HG03159 (cell line): ENCODE measurements around the gene C19orf85.
"Not testable (repeated sequence)": the region's sequence is repeated elsewhere in the genome, so short reads cannot be mapped to it uniquely, and the experiment has no call there.

ENCODE experiments used
- ATAC-seq: cut with Tn5 transposase; IDR thresholded peaks from one replicate; pipeline ENCODE4 v1.9.1; 2021; ENCODE audit warnings: mild to moderate bottlenecking, moderate library complexity; ENCODE audit not compliant: unreplicated experiment

Gene C19orf85

GRCh38 chr19:55459950-55460657, 4.4 kb downstream of the C19orf85 start:
- no peak for ATAC-seq

- no peak for ATAC-seq
Measured at GRCh38 chr19:55459551-55459949, 5.0 kb downstream of the C19orf85 start.

DNA sequence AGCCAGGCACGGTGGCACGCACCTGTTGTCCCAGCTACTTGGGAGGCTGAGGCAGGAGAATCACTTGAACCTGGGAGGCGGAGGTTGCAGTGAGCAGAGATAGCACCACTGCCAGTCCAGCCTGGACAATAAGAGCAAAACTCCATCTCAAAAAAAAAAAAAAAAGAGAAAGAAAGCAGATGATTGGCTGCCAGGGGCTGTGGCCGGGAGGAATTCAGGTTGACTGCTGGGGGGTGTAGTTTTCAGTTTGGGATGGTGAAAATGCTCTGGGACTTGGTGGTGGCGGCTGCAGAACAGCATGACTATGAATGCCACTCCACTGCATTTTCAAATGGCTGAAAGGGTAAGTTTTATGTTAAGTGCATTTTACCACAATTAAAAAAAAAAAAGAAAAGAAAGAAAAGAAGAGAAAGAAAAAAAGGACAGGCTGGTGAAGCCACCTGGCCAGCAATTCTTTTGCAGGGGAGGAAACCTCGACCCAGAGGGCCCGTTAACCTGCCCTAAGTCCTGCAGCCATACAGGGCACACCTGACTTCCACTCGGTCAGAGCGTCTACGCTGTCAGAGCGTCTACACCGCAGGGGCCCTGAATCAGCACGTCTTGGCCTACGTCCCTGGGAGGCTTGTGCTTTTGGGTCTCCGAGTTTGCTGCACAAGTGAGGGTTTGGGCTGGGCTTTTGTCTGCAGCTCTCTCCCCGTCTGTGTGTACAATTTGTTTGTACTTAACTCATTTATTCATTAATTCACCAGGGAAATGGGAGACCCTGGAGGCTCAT, 6.7 kb downstream of the C19orf85 start:
- no peak for ATAC-seq

DNA sequence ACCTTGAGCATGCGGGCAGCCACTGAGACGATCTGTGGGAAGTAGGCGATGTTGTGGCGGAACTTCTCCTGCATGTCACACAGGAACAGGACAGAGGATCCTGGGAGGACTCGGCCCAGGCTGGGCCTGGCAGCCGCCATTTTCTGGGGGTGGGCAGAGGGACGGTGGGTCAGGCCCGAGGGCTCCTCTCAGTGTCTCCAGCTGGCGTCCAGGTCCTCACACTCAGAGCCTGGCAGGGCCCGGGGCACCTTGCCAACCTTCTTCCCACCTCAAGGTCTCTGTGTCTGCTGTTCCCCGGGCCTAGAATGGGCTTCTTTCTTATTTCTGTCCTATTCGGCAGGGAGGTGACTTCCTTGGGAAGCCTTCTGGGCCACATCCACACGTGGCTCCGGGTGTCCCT, 8.2 kb downstream of the C19orf85 start:
- ATAC-seq, result no peak

- no peak for ATAC-seq
Measured at GRCh38 chr19:55455576-55456235, 8.8 kb downstream of the C19orf85 start.

DNA sequence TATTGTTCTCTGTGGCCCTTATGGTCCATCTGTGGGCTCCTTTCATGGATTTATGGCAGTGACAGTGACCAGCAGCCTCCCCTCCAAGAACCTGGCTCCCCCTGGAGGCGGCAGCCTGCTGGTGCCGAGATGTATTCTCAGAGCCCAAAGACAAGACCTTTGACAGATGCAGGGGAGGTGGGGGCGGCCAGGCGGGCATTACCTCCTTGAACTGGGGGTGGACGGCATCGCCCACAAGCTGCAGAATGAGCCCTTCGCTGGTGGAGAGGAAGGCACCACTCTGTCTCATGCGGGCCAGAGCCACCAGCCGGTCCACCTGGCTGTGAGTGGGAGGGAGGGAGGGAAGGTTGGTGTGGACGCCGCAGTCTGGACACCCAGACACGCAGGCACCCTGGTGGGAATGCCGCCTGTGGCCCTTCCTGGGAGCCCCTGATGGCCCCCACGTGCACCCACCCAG, 9.7 kb downstream of the C19orf85 start:
- no peak for ATAC-seq

DNA sequence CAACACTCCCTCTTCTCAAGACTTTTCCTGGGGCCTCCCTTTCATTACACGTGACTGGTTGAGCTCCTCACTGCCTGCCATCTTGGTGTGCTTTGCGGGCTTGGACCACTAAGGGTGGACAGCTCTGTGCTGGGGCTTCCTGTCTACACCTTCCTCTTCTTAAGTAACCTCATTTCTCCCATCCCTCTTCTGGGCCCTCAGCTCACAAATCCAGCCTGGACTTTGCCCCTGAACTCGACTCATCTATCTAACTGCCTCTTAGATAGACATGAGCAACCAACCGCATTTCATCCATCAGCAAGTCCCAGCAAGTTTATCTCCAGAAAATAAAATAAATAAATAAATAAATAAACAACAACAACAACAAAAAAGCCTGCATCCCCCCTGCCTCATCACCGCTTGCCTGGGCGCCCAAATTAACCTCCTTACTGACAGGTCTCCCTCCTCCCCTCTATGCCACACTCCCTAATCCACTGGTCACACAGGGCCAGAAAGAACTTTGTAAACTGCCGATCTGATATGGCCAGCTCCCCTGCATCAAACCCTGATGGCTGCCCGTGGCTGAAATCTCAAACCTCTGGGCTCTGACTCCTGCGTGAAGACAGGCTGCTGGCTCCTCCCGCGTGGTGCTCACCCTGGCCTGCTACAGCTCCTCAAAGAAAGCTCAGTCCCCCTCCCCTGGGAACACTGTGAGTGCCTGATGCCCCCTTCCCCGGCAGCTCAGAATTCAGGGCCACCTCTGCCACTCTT, 10.9 kb downstream of the C19orf85 start:
- no peak for ATAC-seq

DNA sequence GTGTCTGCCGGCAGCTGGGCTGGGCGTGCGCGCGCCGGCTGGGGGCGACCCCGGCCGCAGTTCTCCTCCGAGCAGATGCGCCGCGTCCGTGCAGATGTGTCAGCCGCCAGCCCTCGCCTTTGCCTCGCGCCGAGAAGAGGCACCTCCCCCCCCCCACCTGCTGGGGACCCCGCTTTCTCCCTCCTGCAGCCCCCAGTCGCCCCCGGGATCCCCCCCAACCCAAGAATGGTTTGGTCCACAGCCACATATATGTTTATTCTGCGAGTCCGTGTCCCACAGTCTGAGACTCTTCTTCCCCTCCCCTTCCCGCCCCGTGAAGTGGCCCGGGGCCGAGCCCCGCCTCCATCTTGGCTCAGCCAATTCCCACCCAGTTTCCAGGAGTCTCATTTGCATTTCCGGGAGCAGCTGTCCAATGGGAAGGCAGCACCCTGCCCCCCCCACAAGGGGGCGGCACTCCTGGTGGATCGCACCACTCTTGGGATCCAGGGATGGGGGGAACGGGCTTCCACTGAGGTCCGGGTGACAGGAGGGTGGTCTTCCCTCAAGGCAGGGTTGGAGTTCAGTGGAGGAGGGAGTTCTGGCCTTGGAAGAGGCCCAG, 11.7 kb downstream of the C19orf85 start:
- ATAC-seq, result no peak

- no peak for ATAC-seq
Measured at GRCh38 chr19:55451965-55452748, 12.4 kb downstream of the C19orf85 start.

GRCh38 chr19:55451163-55451964, 13.2 kb downstream of the C19orf85 start:
- no peak for ATAC-seq

DNA sequence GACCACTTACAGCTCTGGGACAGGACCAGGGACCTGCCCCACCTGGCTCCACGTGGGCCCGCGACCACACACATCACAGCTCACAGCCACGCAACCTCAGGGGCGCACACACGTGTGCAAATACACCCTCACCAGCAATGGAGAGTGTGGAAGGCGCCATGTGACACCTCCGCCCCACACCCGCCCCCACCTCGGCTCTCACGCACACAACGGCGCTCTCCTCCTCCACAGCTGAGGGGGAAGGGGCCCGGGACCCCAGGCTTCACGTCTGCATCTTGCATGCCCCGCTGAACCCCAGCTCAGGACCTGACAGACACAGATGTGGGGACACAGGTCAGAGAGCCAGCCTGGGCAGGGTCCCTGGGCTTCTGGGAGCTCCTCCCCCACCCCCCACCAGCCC, 15.1 kb downstream of the C19orf85 start:
- ATAC-seq, result no peak

GRCh38 chr19:55448175-55448490, 16.4 kb downstream of the C19orf85 start:
- ATAC-seq, result not testable (repeated sequence)

- ATAC-seq, result no peak
Measured at GRCh38 chr19:55447421-55448174, 17.0 kb downstream of the C19orf85 start.

- ATAC-seq, result no peak
Measured at GRCh38 chr19:55446060-55446459, 18.5 kb downstream of the C19orf85 start.

DNA sequence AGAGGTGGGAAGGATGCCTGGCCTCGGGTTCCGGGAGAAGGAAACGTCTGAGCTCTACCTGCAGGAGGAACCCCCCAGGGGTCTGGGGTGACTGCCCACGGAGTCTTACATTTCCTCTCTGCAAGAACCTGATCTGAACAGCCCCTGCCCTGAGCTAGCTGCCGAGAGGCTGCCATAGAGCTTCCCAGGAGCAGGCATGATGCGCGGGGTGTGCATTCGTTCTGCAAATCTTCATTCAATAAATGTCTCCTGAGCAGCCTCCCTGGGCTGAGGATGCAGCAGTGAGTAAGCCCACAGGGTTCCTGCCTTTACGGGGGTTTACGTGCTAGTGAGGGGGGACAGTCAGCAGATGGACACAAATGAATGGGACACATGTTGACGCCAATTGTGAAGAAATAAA, 19.9 kb downstream of the C19orf85 start:
- no peak for ATAC-seq

DNA sequence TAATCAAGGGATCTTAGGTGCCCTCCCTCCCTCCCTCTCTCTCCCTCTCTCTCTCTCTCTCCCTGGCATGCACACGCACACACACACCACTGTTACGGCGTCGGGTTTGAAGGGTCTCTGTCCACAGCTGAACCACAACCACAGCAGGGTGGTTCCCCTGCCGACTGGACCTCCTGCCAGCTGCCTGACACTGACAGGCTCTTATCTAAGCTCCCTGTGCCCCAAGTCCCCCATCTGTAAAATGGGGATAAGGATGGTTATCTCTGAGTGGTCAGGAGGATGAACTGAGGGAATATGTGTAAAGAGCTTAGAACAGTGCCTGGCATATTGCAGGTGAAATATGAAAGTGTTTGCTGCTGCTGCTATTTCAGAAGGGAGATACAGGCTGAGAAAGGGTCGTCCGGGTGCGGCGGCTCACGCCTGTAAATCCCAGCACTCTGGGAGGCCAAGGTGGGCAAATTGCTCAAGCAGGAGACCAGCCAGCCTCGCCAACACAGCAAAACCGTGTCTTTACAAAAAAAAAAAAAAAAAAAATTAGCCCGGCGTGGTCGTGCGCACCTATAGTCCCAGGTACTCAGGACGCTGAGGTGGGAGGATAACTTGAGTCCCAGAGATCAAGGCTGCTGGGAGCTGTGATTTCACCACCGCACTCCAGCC, 20.6 kb downstream of the C19orf85 start:
- ATAC-seq, result no peak

GRCh38 chr19:55443045-55443823, 21.3 kb downstream of the C19orf85 start, which contains the start of gene SHISA7:
Gene SHISA7, minus strand, starts transcription at chr19:55443300. Its CDS starts 437 bp downstream, at chr19:55442863.
- ATAC-seq, result no peak
